GM18520 (cell line): ENCODE measurements around the gene PTPN1.
A peak's percentile ranks its signal among the peaks of the same experiment; 100 is the strongest.
"Not testable (repeated sequence)": the region's sequence is repeated elsewhere in the genome, so short reads cannot be mapped to it uniquely, and the experiment has no call there.

Experiments
- ATAC-seq: cut with Tn5 transposase; IDR thresholded peaks from one replicate; pipeline ENCODE4 v1.9.1; 2021; ENCODE audit not compliant: unreplicated experiment

PTPN1 gene

DNA sequence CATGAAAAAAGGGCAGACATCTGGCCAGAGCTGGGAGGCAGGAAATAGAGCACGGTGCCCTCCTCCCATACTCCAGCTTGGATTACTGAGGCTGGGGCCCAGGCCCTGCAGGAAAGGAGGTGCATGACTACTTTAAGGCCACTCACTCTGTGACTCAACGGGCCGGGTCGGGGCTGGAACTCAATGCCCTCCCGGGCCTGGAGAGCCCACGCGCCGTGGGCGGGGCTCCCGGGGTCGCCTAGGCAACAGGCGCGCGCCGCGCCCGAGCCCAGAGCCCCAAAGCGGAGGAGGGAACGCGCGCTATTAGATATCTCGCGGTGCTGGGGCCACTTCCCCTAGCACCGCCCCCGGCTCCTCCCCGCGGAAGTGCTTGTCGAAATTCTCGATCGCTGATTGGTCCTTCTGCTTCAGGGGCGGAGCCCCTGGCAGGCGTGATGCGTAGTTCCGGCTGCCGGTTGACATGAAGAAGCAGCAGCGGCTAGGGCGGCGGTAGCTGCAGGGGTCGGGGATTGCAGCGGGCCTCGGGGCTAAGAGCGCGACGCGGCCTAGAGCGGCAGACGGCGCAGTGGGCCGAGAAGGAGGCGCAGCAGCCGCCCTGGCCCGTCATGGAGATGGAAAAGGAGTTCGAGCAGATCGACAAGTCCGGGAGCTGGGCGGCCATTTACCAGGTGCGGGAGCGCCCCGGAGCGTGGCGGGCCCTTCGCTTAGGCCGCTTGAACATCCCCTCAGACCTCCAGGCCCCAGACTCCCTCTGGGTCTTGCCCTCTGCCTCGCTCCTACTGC, at the start of gene PTPN1:
PTPN1 (plus strand) TSS at position 461 of the 783 bp plus-strand sequence; CDS start at position 606, 145 bp downstream.
- ATAC-seq = peak; percentile 91

DNA sequence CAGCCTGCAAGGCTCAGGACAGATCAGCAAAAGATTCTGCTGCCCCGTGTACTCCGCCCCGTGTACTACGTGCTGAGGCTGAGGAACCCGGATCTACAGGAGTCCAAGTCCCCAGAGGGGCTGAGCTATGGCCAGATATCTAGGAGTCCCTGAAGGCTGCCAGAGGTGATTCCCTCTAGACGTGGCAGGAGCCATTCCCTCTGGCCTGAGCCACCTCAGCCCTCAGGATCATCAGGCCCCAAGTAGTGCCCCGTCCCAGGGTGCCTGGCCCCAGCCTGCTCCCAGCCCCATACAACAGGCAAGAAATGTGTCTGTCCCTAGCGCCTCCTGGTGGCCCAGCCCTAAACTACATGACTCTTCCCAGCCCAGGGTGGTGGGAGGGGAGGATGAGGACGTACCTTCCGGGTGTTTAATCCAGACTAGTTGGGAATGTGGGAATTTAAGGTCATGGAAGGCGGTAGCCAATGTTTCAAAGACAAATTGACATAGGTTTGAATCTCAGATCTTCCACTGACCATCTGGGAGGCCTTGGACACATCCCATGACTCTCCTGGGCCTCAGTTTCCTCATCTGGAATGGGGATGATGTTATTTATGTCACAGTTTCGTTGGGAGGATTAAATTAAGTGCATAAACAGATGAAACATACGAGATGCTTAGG, 49.4 kb upstream of the PTPN1 start:
- ATAC-seq = no peak

DNA sequence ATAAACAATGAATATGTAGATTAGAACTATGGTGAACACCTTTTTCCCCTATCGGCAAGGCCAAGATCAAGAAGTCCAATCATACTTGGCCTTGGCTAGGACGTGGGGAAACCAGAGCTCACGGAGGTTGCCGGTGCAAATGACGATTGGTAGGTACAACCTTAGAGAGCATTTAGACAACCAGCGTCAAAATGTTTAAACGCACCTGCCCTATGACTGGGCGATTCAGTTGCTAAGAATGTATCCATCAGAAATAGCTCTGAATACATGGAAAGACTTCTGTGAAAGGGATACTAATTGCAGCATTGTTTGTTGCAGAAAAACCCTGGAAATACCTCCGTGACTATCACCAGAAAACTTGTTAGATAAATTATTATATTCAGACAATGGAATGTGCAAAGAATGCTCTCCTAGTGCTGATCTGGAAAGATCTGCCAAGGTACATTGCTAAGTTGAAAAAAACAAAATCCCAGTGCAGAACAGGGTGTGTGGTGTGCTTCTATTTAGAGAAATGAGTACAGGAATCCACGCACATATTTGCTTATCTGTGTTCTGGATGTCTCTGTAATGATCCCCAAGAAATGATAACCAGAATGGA, 48.0 kb upstream of the PTPN1 start:
- ATAC-seq = no peak

DNA sequence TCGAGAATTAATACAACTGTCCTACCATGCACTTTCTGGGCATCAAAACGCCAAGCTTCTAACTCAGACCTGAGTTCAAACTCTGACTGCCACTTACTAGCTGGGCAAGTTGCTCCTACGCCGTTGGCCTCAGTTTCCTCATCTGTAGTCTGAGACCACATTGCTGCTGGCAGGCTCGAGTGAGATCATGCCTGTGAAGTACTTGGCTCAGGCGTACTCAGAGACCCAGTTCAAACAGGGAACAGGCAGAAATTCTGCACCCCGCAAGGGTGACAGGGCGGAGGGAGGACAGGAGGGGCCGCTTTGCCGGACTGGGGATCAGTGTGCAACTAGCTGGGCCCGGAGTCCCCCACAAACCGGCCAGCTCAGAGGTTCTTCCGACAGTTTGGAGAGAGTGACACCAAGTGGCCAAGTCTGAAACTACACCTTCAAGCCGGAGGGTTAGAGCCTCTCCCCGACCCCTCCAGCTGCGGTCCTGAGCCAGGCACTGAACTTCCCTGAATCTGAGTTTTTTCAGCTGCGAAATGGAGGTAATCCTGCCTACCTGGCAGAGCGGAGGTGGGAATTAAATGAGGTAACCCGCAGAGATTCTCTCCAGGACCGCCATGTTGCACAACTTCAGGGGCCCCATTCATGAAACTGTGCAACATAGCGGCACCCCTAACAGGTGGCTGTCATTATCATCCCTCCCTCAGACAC, 46.0 kb upstream of the PTPN1 start:
- no peak for ATAC-seq

DNA sequence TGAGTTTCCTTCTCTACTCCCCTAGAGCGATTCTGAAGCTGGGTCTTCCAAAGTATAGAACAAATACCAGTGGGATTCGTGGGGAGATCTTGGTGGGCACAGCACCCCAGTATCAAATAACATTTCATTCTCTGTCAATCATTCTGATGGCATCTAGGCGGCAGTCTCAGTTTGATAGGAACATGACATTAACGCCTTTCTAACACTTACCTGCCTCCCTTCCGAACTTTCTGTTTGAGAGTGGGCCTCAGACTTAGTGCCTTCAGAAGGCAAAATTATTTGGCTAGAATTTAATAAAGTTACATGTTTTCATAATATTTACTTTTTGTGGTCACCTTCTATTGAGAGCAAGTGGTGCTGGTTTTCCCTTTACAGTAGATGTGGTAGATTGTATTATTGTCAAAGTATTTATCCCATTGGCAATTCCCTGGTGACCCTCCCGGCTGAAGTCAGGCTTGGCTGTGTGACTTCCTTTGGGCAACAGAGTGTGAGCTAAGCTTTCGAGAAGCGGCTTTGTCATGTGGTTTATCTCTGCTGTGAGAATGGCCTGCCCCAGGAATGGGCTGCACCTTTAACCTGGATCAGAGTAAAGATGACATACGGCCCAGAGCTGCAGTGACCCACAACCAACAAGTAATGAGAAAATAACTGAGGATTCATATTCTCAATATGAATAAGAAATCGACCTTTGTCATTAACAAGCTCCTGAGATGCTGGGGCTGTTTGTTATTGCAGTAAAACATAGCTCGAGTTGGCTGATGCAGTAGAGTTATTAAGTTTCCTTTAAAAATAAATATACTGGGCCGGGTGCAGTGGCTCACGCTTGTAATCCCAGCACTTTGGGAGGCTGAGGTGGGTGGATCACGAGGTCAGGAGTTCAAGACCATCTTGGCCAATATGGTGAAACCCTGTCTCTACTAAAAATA, 45.2 kb upstream of the PTPN1 start:
- no peak for ATAC-seq

DNA sequence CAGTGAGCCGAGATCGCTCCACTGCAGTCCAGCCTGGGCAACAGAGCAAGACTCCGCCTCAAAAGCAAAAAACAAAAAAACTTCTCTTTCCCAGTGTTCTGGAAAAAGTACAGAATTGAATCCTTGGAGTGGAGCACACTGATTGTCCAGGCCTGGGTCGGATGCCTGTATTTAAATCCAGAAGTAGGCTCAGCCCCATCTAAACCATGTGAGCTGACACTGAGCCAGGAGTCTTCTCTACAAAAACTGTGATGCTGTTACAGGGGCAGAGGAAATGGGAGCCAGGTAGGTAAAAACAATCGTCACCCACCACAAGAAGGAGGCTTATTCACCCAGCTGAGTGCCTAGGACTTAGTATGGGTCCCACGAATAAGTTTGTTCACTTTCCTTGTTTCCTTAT, 43.0 kb upstream of the PTPN1 start:
- no peak for ATAC-seq

DNA sequence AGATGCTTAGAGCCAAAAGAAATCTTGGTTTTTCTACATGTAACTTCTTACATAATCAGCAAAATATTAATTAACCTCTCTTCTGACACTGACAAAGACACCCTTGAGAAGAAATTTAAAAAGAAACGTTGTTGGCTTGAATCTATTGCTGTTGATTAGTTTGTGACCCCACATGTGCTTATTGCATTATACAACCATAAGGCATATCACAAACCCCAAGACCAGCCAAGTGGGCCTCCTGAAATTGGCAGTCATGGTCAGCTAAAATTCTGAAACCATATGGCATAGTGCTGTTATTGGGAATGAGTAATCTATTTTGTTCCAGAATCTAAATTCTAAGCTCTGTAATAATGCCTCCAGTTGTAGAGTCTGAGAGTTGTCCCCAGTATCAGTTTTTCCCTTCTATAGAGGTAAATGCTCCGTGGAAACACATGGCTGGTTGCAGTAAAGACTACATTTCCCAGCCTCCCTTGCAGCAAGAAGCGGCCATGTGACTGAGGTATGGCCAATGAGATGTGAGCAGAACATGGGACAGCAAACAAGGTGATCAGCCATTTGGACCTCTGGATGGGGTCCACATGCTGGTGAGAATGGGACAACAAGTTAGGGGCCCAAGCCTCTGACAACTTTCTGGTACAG, 42.3 kb upstream of the PTPN1 start:
- no peak for ATAC-seq

DNA sequence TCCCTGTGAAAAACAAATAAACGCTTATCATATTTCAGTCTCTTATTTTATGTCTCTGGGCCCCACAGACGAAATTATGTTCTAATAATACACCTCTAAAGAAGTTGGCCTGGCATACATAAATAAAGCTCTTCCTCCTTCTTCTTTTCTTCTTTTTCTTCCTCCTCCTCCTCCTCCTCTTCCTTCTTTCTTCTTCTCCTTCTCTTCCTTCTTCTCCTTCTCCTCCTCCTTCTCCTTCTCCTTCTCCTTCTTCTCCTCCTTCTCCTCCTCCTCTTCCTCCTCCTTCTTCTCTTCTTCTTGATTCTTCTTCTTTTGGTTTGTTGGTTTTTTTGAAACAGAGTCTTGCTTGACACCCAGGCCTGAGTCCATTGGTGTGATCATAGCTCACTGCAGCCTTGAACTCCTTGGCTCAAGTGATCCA, 41.8 kb upstream of the PTPN1 start:
- no peak for ATAC-seq

DNA sequence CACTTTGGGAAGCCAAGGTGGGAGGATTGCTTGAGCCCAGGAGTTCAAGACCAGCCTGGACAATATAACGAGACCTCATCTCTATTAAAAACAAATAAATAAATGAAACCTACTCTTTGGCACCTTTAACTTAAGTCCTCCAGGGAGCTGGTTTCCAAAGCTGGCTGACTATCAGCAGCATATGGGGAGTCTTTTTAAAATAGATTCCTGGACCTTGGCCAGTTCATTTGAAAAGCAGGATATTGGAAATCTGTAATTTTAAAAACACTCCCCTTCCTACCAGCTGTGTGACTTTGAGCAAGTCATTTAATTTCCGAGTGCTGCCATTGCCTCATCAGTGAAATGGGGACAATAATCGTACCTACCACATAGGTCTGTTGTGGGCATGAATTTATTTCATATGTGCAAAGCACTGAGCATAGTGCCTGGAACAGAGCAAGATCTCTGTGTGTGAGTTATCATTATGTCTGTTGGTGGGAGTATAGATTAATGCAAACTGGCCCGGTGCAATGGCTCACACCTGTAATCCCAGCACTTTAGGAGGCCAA, 40.9 kb upstream of the PTPN1 start:
- no peak for ATAC-seq

DNA sequence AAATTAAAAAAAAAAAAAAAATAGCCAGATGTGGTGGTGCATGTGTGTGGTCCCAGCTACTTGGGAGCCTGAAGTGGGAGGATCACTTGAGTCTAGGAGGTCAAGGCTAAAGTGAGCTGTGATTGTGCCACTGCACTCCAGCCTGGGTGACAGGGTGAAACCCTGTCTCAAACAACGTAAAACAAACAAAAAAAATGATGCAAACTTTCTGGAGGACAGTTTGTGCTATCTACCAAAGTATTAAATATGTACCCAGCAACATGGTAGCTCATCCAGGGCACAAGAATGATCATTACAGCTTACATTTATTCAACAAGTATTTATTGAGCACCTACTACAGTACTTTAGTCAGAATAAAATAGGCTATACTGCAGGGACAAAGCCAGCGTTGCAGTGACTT, 40.4 kb upstream of the PTPN1 start:
- no peak for ATAC-seq

DNA sequence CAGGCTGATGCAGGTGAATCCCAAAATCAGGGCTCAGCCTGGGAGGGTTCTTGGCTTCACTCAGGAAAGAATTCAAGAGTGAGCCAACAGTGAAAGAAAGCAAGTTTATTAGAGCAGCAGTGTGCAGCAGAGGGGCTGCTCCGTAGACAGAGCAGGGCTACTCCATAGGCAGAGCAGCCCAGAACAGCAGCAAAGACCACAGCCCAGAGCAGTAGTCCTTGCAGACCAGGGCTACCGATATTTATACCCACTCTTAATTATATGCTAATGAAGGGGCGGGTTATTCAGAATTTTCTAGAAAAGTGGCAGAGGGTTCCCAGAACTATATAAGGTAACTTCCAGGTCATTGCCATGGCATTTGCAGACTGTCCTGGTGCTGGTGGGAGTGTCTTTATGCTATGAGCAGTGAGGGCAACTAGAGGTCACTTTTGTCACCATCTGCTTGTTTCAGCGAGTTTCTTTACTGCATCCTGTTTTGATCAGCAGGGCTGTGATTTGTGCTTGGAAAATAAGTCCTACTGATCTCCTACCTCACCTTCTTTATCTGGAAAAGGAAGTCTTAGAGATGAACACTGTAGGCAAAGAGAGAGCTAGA, 39.8 kb upstream of the PTPN1 start:
- ATAC-seq = no peak

DNA sequence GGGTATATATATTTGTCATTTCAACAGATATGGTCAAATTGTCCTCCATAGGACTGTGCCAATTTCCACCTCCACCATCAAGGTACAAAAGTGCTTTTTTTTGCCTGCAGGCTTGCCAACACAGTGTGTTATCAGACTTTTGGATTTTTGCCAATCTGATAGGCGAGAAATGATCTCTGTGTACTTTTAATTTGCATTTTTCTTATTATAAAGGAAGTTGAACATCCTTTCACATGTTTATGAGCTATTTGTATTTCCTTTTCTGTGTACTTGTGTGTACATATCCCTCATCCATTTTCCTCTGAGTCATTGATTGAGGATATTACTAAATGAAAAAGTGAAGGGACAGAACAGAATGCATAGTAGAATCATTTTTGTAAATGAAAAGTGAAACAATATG, 39.0 kb upstream of the PTPN1 start:
- ATAC-seq = no peak

DNA sequence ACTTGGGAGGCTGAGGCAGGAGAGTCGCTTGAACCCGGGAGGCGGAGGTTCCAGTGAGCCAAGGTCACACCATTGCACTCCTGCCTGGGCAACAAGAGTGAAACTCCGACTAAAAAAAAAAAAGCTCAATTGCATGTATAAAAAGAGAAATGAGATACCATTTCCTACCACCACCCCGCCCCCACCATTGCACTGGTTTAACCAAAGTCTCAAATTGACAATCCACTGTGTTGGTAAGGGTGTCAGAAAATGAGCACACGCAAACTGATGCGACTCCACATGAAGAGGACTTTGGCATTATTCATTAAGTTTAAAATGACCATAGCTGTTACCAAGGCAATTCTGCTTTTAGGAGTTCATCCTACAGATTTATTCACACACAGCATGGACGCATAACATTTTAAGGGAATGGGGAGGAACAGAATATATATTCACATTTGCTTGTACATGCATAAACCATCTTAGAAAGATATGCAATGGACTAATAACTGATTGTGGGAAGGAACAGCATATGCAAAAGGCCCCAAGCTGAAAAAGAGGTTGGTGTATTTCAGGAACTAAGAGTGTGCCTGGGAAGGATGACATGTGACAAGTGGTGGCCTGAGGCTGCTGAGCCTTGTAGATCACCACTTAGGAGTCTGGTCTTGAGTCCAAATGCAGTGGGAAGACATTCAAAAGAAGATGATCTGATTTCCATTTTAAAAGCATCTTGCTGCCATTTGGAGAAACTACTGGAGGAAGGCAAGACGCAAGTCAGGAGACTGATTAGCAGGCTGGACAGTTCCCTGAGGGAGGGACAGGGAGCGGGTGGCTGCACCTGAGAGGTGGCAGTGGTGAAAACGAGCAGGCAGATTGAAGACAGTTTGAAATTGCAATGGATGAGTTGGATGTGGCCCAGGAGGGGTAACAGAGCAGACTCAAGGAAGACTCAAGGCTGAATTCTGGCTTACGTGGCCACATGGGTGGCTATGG, 37.2 kb upstream of the PTPN1 start:
- no peak for ATAC-seq

DNA sequence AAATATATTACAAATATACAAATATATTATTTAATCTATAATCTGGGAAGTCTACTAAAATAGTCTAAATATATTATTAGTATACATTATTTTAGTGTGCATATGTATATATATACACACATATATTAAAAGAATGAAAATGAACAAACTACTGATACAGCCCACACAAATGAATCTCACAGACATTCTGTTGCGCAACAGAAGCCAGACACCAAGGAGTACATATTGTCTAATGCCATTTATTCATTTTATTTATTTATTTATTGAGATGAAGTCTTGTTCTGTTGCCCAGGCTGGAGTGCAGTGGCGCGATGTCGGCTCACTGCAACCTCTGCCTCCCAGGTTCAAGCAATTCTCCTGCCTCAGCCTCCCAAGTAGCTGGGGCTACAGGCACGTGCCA, 35.8 kb upstream of the PTPN1 start:
- ATAC-seq = not testable (repeated sequence)

DNA sequence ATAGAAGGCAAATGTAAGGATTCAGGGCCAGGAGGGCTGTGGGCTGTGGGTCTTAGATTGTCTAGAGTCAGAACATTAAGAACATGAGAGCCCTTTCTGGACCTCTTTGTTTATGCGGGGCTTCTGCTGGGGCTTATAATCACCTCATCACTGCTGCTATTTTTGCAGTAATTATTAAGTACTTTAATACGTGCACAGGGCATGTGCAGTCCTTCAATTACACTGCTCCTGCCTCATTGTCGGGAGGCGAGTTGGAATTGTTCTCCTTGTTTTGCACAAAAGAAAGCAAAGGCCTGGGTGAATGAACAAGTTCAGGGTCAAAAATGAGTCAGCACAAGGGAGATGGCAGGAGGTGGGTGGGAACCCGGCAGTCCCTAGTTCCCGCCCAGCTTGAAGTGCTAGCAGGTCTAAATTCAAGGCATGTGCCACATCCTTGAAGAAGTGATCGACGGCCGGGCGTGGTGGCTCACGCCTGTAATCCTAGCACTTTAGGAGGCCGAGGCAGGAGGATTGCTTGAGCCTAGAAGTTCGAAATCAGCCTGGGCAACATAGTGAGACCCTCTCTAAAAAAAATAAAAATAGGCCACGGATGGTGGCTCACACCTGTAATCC, 34.4 kb upstream of the PTPN1 start:
- ATAC-seq = no peak

DNA sequence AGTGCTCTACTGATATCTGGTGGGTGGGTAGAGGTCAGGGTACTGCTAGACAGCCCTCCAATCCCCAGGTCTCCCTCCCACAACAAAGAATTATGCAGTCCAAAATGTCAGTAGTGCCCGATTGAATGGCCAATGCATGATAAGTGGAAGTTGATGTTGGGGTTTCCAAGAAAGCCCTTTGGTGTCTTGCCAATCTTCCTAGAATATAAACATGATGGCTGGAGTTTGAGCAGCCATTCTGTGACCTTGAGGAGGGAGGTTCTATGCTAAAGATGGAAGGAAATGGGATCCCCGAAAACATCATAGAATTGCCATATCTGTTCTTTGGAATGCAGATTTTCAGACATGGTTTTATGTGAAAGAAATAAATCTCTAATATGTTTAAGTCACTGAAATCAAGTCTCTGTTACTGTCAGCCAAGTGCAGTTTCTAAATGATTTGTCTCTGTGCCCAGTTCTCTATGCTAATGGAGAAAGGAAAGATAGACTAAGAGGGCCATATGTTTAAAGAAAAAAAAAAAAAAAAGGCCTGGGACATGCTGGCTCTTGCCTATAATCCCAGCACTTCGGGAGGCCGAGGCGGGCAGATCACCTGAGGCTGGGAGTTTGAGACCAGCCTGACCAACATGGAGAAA, 32.8 kb upstream of the PTPN1 start:
- ATAC-seq = no peak
